Endothelial cell of umbilical vein (primary cell): Measurements from ENCODE around the gene DVL3. TPM values are rescaled to one million over a fixed set of nuclear protein-coding genes. Genes with fewer than 3 reads are reported as not detected.

ENCODE experiments used
- BruUV-seq: library from RNA; stranded (reverse); fragments of 400-500 nt; replicated peaks from 2 replicates; lab custom pipeline; 2021; lab: Mats Ljungman, UMichigan
- CTCF ChIA-PET: fragments of 300-600, 350-600 bp; sonication (Branson Sonifier 250); formaldehyde crosslinking; loops from one replicate; lab custom pipeline; 2021; ENCODE audit warnings: antibody characterized with exemption, inconsistent platforms; lab: Charles Lee
- POLR2A ChIA-PET: fragments of 300-600, 350-600 bp; sonication (Branson Sonifier 250); formaldehyde crosslinking; loops from one replicate; lab custom pipeline; 2021; ENCODE audit warnings: antibody characterized with exemption, inconsistent platforms; lab: Charles Lee
- DNase-seq: peaks from one replicate; pipeline ENCODE4 v3.0.0-alpha.2; 2011; ENCODE audit warnings: low read depth, low spot score
- FAIRE-seq: peaks from 2 replicates; lab custom pipeline; 2011; peaks lifted over from hg19 to GRCh38; lab: Jason Lieb, UNC
- H2AFZ ChIP-seq: 2 replicates; pipeline ENCODE4 v1.6.0; 2012; ENCODE audit warnings: low read depth, low read length, control low read depth, inconsistent platforms
- H3K27ac ChIP-seq: 2 replicates; pipeline ENCODE4 v1.5.1; 2011; ENCODE audit warnings: low read depth, mild to moderate bottlenecking, control low read depth, low read length, moderate library complexity; ENCODE audit not compliant: insufficient read depth
- H3K27me3 ChIP-seq, 2 experiments: 2 replicates each; pipeline versions ENCODE4 v1.6.0 to v1.6.1; 2011; ENCODE audit warnings: low read length in 2 of 2, mixed read lengths in 1 of 2; ENCODE audit not compliant: control insufficient read depth in 2 of 2, insufficient read depth in 2 of 2
- H3K36me3 ChIP-seq, 2 experiments: 2 replicates in 1 of 2; 3 replicates in 1 of 2; pipeline ENCODE4 v1.5.1; 2011; ENCODE audit warnings: low read length in 2 of 2, mild to moderate bottlenecking in 1 of 2, moderate library complexity in 1 of 2; ENCODE audit not compliant: control insufficient read depth in 2 of 2, insufficient read depth in 2 of 2; ENCODE audit errors: extremely low read depth in 1 of 2
- H3K4me1 ChIP-seq: 3 replicates; pipeline ENCODE4 v1.5.1; 2011; ENCODE audit warnings: mild to moderate bottlenecking, low read length; ENCODE audit not compliant: control insufficient read depth, insufficient read depth; ENCODE audit errors: extremely low read depth
- H3K4me2 ChIP-seq: 2 replicates; pipeline ENCODE4 v1.6.1; 2011; ENCODE audit warnings: low read length, control low read depth, mixed read lengths; ENCODE audit not compliant: insufficient read depth
- H3K4me3 ChIP-seq, 3 experiments: fragments of 200-600 bp in 1 of 3; sonication (generic), shearing (Covaris generic) in 1 of 3; replicated peaks in 1 of 3; 2 replicates each; pipeline ENCODE4 v1.5.1; 2011 to 2016; ENCODE audit warnings: control low read depth in 3 of 3, low read length in 3 of 3, mild to moderate bottlenecking in 2 of 3, inconsistent platforms in 1 of 3, low read depth in 1 of 3, moderate library complexity in 1 of 3; ENCODE audit not compliant: insufficient read depth in 1 of 3
- H3K79me2 ChIP-seq: 2 replicates; pipeline ENCODE4 v1.6.0; 2012; ENCODE audit warnings: low read length, inconsistent platforms; ENCODE audit not compliant: control insufficient read depth, insufficient read depth
- H3K9ac ChIP-seq: replicated peaks from 2 replicates; pipeline ENCODE3; 2011; ENCODE audit warnings: low read length, control low read depth; ENCODE audit not compliant: insufficient read depth; ENCODE audit errors: extremely low read depth
- H3K9me1 ChIP-seq: replicated peaks from 3 replicates; pipeline ENCODE4 v1.6.0; 2011; ENCODE audit warnings: mild to moderate bottlenecking, low read length; ENCODE audit not compliant: control insufficient read depth, insufficient read depth; ENCODE audit errors: extremely low read depth
- H3K9me3 ChIP-seq: replicated peaks from 2 replicates; pipeline ENCODE4 v1.5.1; 2012; ENCODE audit warnings: low read length, inconsistent platforms; ENCODE audit not compliant: control insufficient read depth, insufficient read depth
- H4K20me1 ChIP-seq: replicated peaks from 2 replicates; pipeline ENCODE3; 2011; ENCODE audit warnings: mild to moderate bottlenecking, low read length; ENCODE audit not compliant: control insufficient read depth, insufficient read depth; ENCODE audit errors: extremely low read depth
- CTCF ChIP-seq, 2 donors: IDR thresholded peaks; 1 replicate in 1 of 2; 2 replicates in 1 of 2; pipeline ENCODE4 v1.5.1; 2011; ENCODE audit warnings: low read length in 2 of 2, mild to moderate bottlenecking in 2 of 2, moderate library complexity in 2 of 2, control low read depth in 1 of 2, inconsistent platforms in 1 of 2, low read depth in 1 of 2; ENCODE audit not compliant: insufficient read depth in 1 of 2; ENCODE audit errors: extremely low read depth in 1 of 2
- EZH2 ChIP-seq: IDR thresholded peaks from 2 replicates; pipeline ENCODE4 v1.6.1; 2012; ENCODE audit warnings: borderline replicate concordance, low read depth, mild to moderate bottlenecking, moderate library complexity, low read length, inconsistent platforms; ENCODE audit not compliant: severe bottlenecking
- FOS ChIP-seq: IDR thresholded peaks from 2 replicates; pipeline ENCODE4 v1.6.1; 2011; ENCODE audit warnings: mild to moderate bottlenecking, low read length, moderate library complexity, borderline replicate concordance; ENCODE audit not compliant: insufficient read depth
- GATA2 ChIP-seq: IDR thresholded peaks from 2 replicates; pipeline ENCODE4 v1.7.0; 2011; ENCODE audit warnings: low read depth, mild to moderate bottlenecking, moderate library complexity, mixed read lengths, low read length; ENCODE audit not compliant: insufficient read length, insufficient read depth
- JUN ChIP-seq: IDR thresholded peaks from 2 replicates; pipeline ENCODE4 v1.6.1; 2011; ENCODE audit warnings: borderline replicate concordance, low read depth; ENCODE audit not compliant: insufficient read length, insufficient read depth
- MAX ChIP-seq: IDR thresholded peaks from 2 replicates; pipeline ENCODE4 v1.6.1; 2011; ENCODE audit not compliant: insufficient read depth, insufficient read length
- MYC ChIP-seq: IDR thresholded peaks from one replicate; pipeline ENCODE4 v1.6.1; 2011; ENCODE audit warnings: mild to moderate bottlenecking, low read depth, low read length
- POLR2A ChIP-seq: IDR thresholded peaks from 2 replicates; pipeline ENCODE4 v1.6.1; 2012; ENCODE audit warnings: low read depth, mild to moderate bottlenecking, control low read depth, low read length
- POLR2AphosphoS5 ChIP-seq: IDR thresholded peaks from 2 replicates; pipeline ENCODE4 v1.6.1; 2012; ENCODE audit warnings: low read depth, mild to moderate bottlenecking, control low read depth, low read length, moderate library complexity; ENCODE audit not compliant: insufficient read depth
- dilution Hi-C: fragments of 300-500 bp; cut with MboI; formaldehyde crosslinking; loops from one replicate; pipeline ENCODE4 v1.15.0; 2019; ENCODE audit warnings: low sequenced_read_pairs; ENCODE audit not compliant: extremely low pct_ligation_motif_present
- intact Hi-C: fragments of 100-400 bp; cut with micrococcal nuclease; formaldehyde crosslinking; loops from one replicate; pipeline ENCODE4 v1.10.0; 2022
- polyA plus RNA-seq, 4 experiments: library from polyadenylated mRNA; depleted of rRNA in 3 of 4; stranded (reverse) in 3 of 4; unstranded in 1 of 4; fragments of >200 nt; gene quantifications; 2 replicates each; pipeline versions ENCODE4 v1.2.1 to v1.2.3, GENCODE V29; 2011 to 2012; ENCODE audit warnings: missing spikeins in 1 of 4
- total RNA-seq: library from RNA; stranded (reverse); gene quantifications from 2 replicates; pipeline ENCODE4 v1.2.3, GENCODE V29; 2021

The DVL3 gene
- total and polyA plus RNA-seq, 2 donors (not counting 3 experiments of a cell fraction or from before 2014, with no cell fraction given), result 43.8 to 59.0 TPM

GRCh38 chr3:184192889-184193288 lies 37.7 kb downstream of the DVL3 start:
- no TSS peak for BruUV-seq
- H3K4me3 ChIP-seq, result no peak overlapping the region
- ChIA-PET CTCF (interaction anchor here (0.5 kb wide), 1 partner anchor 28 kb away, joined by 3 read pairs; no protein-coding TSS in a partner anchor), POLR2A (no interaction called here)
- peaks cover 7% of the 10 kb centered on the region for H3K79me2 ChIP-seq
- dilution Hi-C loops, result no loop called here
- H3K27ac ChIP-seq, result no peak overlapping the region
- H3K9ac ChIP-seq, result no peak overlapping the region
- intact Hi-C loops, result no loop called here
- no peaks in the 10 kb centered on the region for H3K9me1 ChIP-seq
- H4K20me1 ChIP-seq, result no peaks in the 10 kb centered on the region
- no peaks in the 10 kb centered on the region for H3K4me1 ChIP-seq
- H2AFZ ChIP-seq, result no peak overlapping the region
- no peak overlapping the region for H3K4me2 ChIP-seq
- H3K27me3 ChIP-seq, result no peaks in the 10 kb centered on the region
- peaks cover 8 to 42% of the 10 kb centered on the region in 2 experiments for H3K36me3 ChIP-seq
- DNase-seq (no peak), FAIRE-seq (no peak)
- TF ChIP-seq POLR2AphosphoS5 (no peak), MYC (no peak), POLR2A (no peak), MAX (no peak), GATA2 (no peak), FOS (no peak), EZH2 (no peak), CTCF (IDR thresholded peaks at IDR 0.05; ENCODE audit: extremely low read depth in 1 of 2, insufficient read depth in 1 of 2, low read depth in 1 of 2, low read length in 2 of 2) (no peak), JUN (no peak)
- no peaks in the 10 kb centered on the region for H3K9me3 ChIP-seq
